HCT116 (cell line): Measurements from ENCODE around the gene PTPRA. TPM values are rescaled to one million over a fixed set of nuclear protein-coding genes. Genes with fewer than 3 reads are reported as not detected.

Experiments
- ATAC-seq: fragments of 200-7000 bp; cut with Tn5 transposase; 2 replicates; pipeline ENCODE4 v1.9.1; 2020; ENCODE audit warnings: mild to moderate bottlenecking, moderate library complexity
- BruUV-seq: library from RNA; stranded (reverse); fragments of 400-500 nt; replicated peaks from 2 replicates; lab custom pipeline; 2021; lab: Mats Ljungman, UMichigan
- CTCF ChIA-PET: fragments of 300-600 bp; sonication (Branson Sonifier 250); formaldehyde crosslinking; loops from one replicate; lab custom pipeline; 2021; ENCODE audit warnings: antibody characterized with exemption; lab: Charles Lee
- POLR2A ChIA-PET: fragments of 300-600, 350-600 bp; sonication (Branson Sonifier 250); formaldehyde crosslinking; loops from one replicate; lab custom pipeline; 2021; ENCODE audit warnings: antibody characterized with exemption; lab: Charles Lee
- RAD21 ChIA-PET, 2 experiments: fragments of 300-600 bp; sonication (Branson Sonifier 250); formaldehyde crosslinking; loops; one replicate each; lab custom pipeline; 2023; ENCODE audit warnings: low total read pairs in 2 of 2; ENCODE audit not compliant: uncharacterized antibody in 2 of 2, unreplicated experiment in 2 of 2, low non-redundant PET in 1 of 2; lab: Charles Lee
- DNase-seq: peaks from one replicate; pipeline ENCODE4 v3.0.0-alpha.2; 2010; ENCODE audit warnings: low read depth, low spot score
- H2AFZ ChIP-seq: fragments of 200-600 bp; shearing (Covaris generic), sonication (generic); 2 replicates; pipeline ENCODE4 v1.6.1; 2017; ENCODE audit warnings: low read depth, mixed run types, mixed read lengths, antibody characterized with exemption, low read length; ENCODE audit not compliant: poor library complexity, severe bottlenecking
- H3K27ac ChIP-seq: 2 replicates; pipeline ENCODE4 v1.5.1; 2012; ENCODE audit warnings: low read depth, low read length
- H3K27me3 ChIP-seq: fragments of 200-600 bp; sonication (generic); 2 replicates; pipeline ENCODE4 v1.6.1; 2016; ENCODE audit warnings: mixed run types, low read length, mixed read lengths; ENCODE audit not compliant: insufficient read depth
- H3K36me3 ChIP-seq, 2 experiments: fragments of 200-500 bp in 1 of 2; fragments of 200-600 bp in 1 of 2; sonication (Bioruptor generic) in 1 of 2; sonication (generic) in 1 of 2; 2 replicates each; pipeline versions ENCODE4 v1.5.1 to v1.6.1; 2014 to 2016; ENCODE audit warnings: low read length in 2 of 2, inconsistent platforms in 1 of 2, mixed read lengths in 1 of 2, mixed run types in 1 of 2; ENCODE audit not compliant: insufficient read depth in 2 of 2, control insufficient read depth in 1 of 2
- H3K4me1 ChIP-seq, 2 experiments: fragments of 200-600 bp in 1 of 2; sonication (generic) in 1 of 2; 2 replicates each; pipeline versions ENCODE4 v1.5.1 to v1.6.1; 2012 to 2017; ENCODE audit warnings: low read length in 2 of 2, inconsistent platforms in 1 of 2, mild to moderate bottlenecking in 1 of 2, mixed read lengths in 1 of 2, mixed run types in 1 of 2, moderate library complexity in 1 of 2; ENCODE audit not compliant: insufficient read depth in 2 of 2, control insufficient read depth in 1 of 2
- H3K4me2 ChIP-seq: fragments of 200-600 bp; sonication (generic); 2 replicates; pipeline ENCODE4 v1.6.1; 2017; ENCODE audit warnings: mixed run types, low read length, mixed read lengths
- H3K4me3 ChIP-seq, 2 experiments: fragments of 200-600 bp in 1 of 2; sonication (generic) in 1 of 2; replicated peaks in 1 of 2; 2 replicates each; pipeline ENCODE4 v1.5.1; 2011 to 2016; ENCODE audit warnings: low read length in 2 of 2, control low read depth in 1 of 2, low read depth in 1 of 2, mild to moderate bottlenecking in 1 of 2, mixed read lengths in 1 of 2, mixed run types in 1 of 2
- H3K79me2 ChIP-seq: fragments of 200-600 bp; sonication (generic); 2 replicates; pipeline ENCODE4 v1.6.1; 2017; ENCODE audit warnings: mild to moderate bottlenecking, mixed run types, low read length, moderate library complexity, mixed read lengths; ENCODE audit not compliant: insufficient read depth
- H3K9ac ChIP-seq: fragments of 200-600 bp; sonication (generic); 2 replicates; pipeline ENCODE4 v1.6.1; 2016; ENCODE audit warnings: low read length, mixed read lengths
- H3K9me2 ChIP-seq: fragments of 200-600 bp; sonication (generic), shearing (Covaris generic); 2 replicates; pipeline ENCODE4 v1.6.1; 2017; ENCODE audit warnings: mixed run types, mild to moderate bottlenecking, moderate library complexity; ENCODE audit not compliant: insufficient read depth
- H3K9me3 ChIP-seq, 2 experiments: fragments of 200-500 bp in 1 of 2; fragments of 200-600 bp in 1 of 2; sonication (Bioruptor generic) in 1 of 2; sonication (generic) in 1 of 2; 2 replicates each; pipeline ENCODE4 v1.6.1; 2014 to 2017; ENCODE audit warnings: low read length in 2 of 2, mixed read lengths in 2 of 2, inconsistent platforms in 1 of 2, low read depth in 1 of 2, mild to moderate bottlenecking in 1 of 2, mixed run types in 1 of 2, moderate library complexity in 1 of 2; ENCODE audit not compliant: control insufficient read depth in 1 of 2, insufficient read depth in 1 of 2
- H4K20me1 ChIP-seq: fragments of 200-600 bp; sonication (generic), shearing (Covaris generic); 2 replicates; pipeline ENCODE4 v1.6.1; 2017; ENCODE audit warnings: mixed run types, mild to moderate bottlenecking, moderate library complexity; ENCODE audit not compliant: insufficient read depth
- CBX3 ChIP-seq: IDR thresholded peaks from 2 replicates; pipeline ENCODE4 v1.6.1; 2012; ENCODE audit warnings: low read depth
- CTCF ChIP-seq, 3 experiments: fragments of 200-600 bp in 1 of 3; sonication (generic) in 1 of 3; IDR thresholded peaks in 2 of 3; conservative IDR thresholded peaks in 1 of 3; 2 replicates each; pipeline ENCODE4 v1.5.1; 2012 to 2017; ENCODE audit warnings: low read depth in 2 of 3, low read length in 2 of 3, antibody characterized with exemption in 1 of 3, borderline replicate concordance in 1 of 3, control low read depth in 1 of 3, mild to moderate bottlenecking in 1 of 3, mixed read lengths in 1 of 3, mixed run types in 1 of 3, moderate library complexity in 1 of 3; ENCODE audit not compliant: insufficient read depth in 1 of 3
- ELF1 ChIP-seq: IDR thresholded peaks from 2 replicates; pipeline ENCODE4 v1.6.1; 2012; ENCODE audit warnings: low read depth, borderline replicate concordance
- EZH2 ChIP-seq: fragments of 200-600 bp; sonication (generic); IDR thresholded peaks from 2 replicates; pipeline ENCODE4 v1.6.1; 2017; ENCODE audit warnings: antibody characterized with exemption, mixed run types
- EZH2phosphoT487 ChIP-seq: fragments of 200-600 bp; IDR thresholded peaks from 2 replicates; pipeline ENCODE4 v1.6.1; 2018; ENCODE audit warnings: antibody characterized with exemption, borderline replicate concordance
- FOSL1 ChIP-seq: IDR thresholded peaks from 2 replicates; pipeline ENCODE4 v1.6.1; 2012; ENCODE audit warnings: low read depth
- JUND ChIP-seq: IDR thresholded peaks from 2 replicates; pipeline ENCODE4 v1.6.1; 2012
- MAX ChIP-seq: IDR thresholded peaks from 2 replicates; pipeline ENCODE4 v1.6.1; 2012
- POLR2A ChIP-seq: IDR thresholded peaks from 2 replicates; pipeline ENCODE4 v1.7.0; 2011; ENCODE audit warnings: borderline replicate concordance; ENCODE audit not compliant: insufficient read depth, insufficient read length; ENCODE audit errors: extremely low read depth
- POLR2AphosphoS5 ChIP-seq: IDR thresholded peaks from 2 replicates; pipeline ENCODE4 v1.6.1; 2011; ENCODE audit warnings: mild to moderate bottlenecking, low read depth, low read length, moderate library complexity
- RAD21 ChIP-seq: IDR thresholded peaks from 2 replicates; pipeline ENCODE4 v1.6.1; 2012; ENCODE audit warnings: low read depth, mild to moderate bottlenecking
- SIN3A ChIP-seq: IDR thresholded peaks from 2 replicates; pipeline ENCODE4 v1.6.1; 2012; ENCODE audit warnings: low read depth
- SRF ChIP-seq: IDR thresholded peaks from 2 replicates; pipeline ENCODE4 v1.6.1; 2012; ENCODE audit warnings: low read depth
- TCF7L2 ChIP-seq: IDR thresholded peaks from 2 replicates; pipeline ENCODE4 v1.7.0; 2011; ENCODE audit warnings: borderline replicate concordance, inconsistent platforms; ENCODE audit not compliant: insufficient read depth, insufficient read length; ENCODE audit errors: extremely low read depth
- YY1 ChIP-seq: IDR thresholded peaks from 2 replicates; pipeline ENCODE4 v1.6.1; 2011; ENCODE audit warnings: low read length, low read depth, moderate library complexity, mild to moderate bottlenecking; ENCODE audit not compliant: insufficient replicate concordance; ENCODE audit errors: extremely low read depth
- ZFX ChIP-seq: fragments of 450-650 bp; IDR thresholded peaks from 2 replicates; pipeline ENCODE4 v1.6.1; 2017
- intact Hi-C: fragments of 100-400 bp; cut with micrococcal nuclease; formaldehyde crosslinking; loops from 2 replicates; pipeline ENCODE4 v1.10.0; 2022
- total RNA-seq: library from RNA; stranded (reverse); gene quantifications from one replicate; pipeline ENCODE4 v1.2.1, GENCODE V29; 2021; ENCODE audit not compliant: unreplicated experiment
- TF ChIP-seq, protein P1 (sequence below): IDR thresholded peaks from 2 replicates; pipeline ENCODE4 v1.6.1; 2012; ENCODE audit warnings: low read depth
- TF ChIP-seq, protein P2 (sequence below): IDR thresholded peaks from 2 replicates; pipeline ENCODE4 v1.6.1; 2011; ENCODE audit warnings: mild to moderate bottlenecking, low read length, moderate library complexity; ENCODE audit not compliant: insufficient replicate concordance; ENCODE audit errors: extremely low read depth
- TF ChIP-seq, protein P3 (sequence below): IDR thresholded peaks from 2 replicates; pipeline ENCODE4 v1.6.1; 2012

The PTPRA gene
- total RNA-seq, 1 experiment from 2014 or later: 44.6 TPM

DNA sequence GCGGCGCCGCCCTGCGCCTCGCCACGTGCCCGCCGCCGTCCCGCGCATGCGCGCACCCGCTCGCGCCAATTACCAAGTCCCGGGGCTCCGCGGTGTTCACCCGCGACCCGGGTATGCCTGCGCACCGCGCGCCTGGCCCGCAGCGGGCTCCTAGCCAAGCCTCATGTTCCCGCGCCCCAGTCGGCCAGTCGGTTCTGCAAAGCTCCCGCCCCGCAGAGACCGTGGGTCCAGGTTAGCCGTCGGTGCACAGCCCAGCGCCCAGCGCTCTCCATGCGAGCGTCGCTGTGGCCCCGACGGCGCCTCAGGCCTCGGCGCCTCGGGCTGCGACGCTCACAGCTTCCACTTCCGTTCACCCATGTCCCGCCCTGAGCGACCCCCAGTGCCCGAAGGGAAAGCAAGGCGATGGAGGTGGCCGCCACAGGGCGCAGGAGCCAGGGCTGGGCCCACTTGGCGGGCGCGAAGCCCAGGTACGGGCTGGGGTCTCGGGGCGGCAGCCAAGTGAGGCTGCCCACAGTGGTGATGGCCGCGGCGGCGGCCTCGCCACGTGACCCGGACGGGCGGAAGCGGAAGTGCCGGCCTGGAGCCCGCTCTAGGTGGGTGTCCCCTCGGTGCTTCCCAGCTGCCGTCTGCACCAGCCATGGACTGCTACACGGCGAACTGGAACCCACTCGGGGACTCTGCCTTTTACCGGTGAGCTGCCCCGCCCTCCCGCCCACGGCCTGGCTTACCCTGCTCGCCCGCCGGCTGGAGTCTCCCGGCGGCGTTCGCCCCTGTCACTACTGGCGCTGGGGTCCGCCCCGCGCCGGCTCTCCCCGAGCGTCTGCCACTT, 32.9 kb upstream of the PTPRA start, which contains the start of the genes PCED1A and VPS16:
Gene PCED1A (minus strand): TSS at position 518 of the 829 bp plus-strand sequence. CDS start 743 bp downstream, outside the sequence.
Gene VPS16 (plus strand): TSS at position 608 of the 829 bp plus-strand sequence. CDS start 30 bp downstream, at position 638.
- intact Hi-C loops: no loop called here
- ATAC-seq (peak; percentile 98), DNase-seq (peak; percentile 54)
- peak within 1 kb of the TSS; percentile 81 for H3K9ac ChIP-seq
- BruUV-seq: no TSS peak
- no peaks in the 10 kb centered on the region for H3K27me3 ChIP-seq
- H3K4me1 ChIP-seq: peaks cover 13 to 20% of the 10 kb centered on the region in 2 experiments; a peak in 3 of 4 replicates
- CTCF ChIA-PET: interaction anchor here (0.9 to 1.1 kb wide), 2 partner anchors 87 to 161 kb away, joined by 3 to 4 read pairs; no protein-coding TSS in a partner anchor
- POLR2A ChIA-PET: no interaction called here
- peak within 1 kb of the TSS; percentile 97 for H3K27ac ChIP-seq
- RAD21 ChIA-PET: no interaction called here
- no peaks in the 10 kb centered on the region for H3K9me2 ChIP-seq
- H4K20me1 ChIP-seq: no peaks in the 10 kb centered on the region
- H3K4me3 ChIP-seq: peak within 1 kb of the TSS; percentile 73 to 96
- peak within 1 kb of the TSS; percentile 98 for H3K4me2 ChIP-seq
- peak within 1 kb of the TSS; percentile 45 for H2AFZ ChIP-seq
- H3K36me3 ChIP-seq: no peaks in the 10 kb centered on the region
- H3K79me2 ChIP-seq: peaks cover 12% of the 10 kb centered on the region
- no peaks in the 10 kb centered on the region for H3K9me3 ChIP-seq
- TF ChIP-seq SRF (no peak), SIN3A (no peak; the same call in 1 of the 2 replicates), ELF1 (peak; percentile 92), MAX (peak; percentile 91), TCF7L2 (no peak), CTCF (IDR thresholded peaks at IDR 0.05 in 2 of 3, conservative IDR thresholded peaks at IDR 0.05 in 1 of 3; ENCODE audit: borderline replicate concordance in 1 of 3, insufficient read depth in 1 of 3, low read depth in 2 of 3, low read length in 2 of 3) (no peak), POLR2A (peak; percentile 63), POLR2AphosphoS5 (peak; percentile 78), EZH2phosphoT487 (no peak), CBX3 (no peak), RAD21 (no peak), EZH2 (no peak), ZFX (peak; percentile 94), FOSL1 (no peak), JUND (no peak), YY1 (peak; percentile 97)
- TF ChIP-seq, protein P1, sequence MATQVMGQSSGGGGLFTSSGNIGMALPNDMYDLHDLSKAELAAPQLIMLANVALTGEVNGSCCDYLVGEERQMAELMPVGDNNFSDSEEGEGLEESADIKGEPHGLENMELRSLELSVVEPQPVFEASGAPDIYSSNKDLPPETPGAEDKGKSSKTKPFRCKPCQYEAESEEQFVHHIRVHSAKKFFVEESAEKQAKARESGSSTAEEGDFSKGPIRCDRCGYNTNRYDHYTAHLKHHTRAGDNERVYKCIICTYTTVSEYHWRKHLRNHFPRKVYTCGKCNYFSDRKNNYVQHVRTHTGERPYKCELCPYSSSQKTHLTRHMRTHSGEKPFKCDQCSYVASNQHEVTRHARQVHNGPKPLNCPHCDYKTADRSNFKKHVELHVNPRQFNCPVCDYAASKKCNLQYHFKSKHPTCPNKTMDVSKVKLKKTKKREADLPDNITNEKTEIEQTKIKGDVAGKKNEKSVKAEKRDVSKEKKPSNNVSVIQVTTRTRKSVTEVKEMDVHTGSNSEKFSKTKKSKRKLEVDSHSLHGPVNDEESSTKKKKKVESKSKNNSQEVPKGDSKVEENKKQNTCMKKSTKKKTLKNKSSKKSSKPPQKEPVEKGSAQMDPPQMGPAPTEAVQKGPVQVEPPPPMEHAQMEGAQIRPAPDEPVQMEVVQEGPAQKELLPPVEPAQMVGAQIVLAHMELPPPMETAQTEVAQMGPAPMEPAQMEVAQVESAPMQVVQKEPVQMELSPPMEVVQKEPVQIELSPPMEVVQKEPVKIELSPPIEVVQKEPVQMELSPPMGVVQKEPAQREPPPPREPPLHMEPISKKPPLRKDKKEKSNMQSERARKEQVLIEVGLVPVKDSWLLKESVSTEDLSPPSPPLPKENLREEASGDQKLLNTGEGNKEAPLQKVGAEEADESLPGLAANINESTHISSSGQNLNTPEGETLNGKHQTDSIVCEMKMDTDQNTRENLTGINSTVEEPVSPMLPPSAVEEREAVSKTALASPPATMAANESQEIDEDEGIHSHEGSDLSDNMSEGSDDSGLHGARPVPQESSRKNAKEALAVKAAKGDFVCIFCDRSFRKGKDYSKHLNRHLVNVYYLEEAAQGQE: no peak
- TF ChIP-seq, protein P2, sequence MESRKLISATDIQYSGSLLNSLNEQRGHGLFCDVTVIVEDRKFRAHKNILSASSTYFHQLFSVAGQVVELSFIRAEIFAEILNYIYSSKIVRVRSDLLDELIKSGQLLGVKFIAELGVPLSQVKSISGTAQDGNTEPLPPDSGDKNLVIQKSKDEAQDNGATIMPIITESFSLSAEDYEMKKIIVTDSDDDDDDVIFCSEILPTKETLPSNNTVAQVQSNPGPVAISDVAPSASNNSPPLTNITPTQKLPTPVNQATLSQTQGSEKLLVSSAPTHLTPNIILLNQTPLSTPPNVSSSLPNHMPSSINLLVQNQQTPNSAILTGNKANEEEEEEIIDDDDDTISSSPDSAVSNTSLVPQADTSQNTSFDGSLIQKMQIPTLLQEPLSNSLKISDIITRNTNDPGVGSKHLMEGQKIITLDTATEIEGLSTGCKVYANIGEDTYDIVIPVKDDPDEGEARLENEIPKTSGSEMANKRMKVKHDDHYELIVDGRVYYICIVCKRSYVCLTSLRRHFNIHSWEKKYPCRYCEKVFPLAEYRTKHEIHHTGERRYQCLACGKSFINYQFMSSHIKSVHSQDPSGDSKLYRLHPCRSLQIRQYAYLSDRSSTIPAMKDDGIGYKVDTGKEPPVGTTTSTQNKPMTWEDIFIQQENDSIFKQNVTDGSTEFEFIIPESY: no peak
- TF ChIP-seq, protein P3, sequence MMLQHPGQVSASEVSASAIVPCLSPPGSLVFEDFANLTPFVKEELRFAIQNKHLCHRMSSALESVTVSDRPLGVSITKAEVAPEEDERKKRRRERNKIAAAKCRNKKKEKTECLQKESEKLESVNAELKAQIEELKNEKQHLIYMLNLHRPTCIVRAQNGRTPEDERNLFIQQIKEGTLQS: no peak
